Testis (tissue), 3 donors: ENCODE data around the gene ZSCAN12. TPM values are rescaled to one million over a fixed set of nuclear protein-coding genes. Genes with fewer than 3 reads are reported as not detected.
A peak's percentile ranks its signal among the peaks of the same experiment; 100 is the strongest.

ENCODE experiments used
- DNase-seq: peaks from one replicate; pipeline ENCODE4 v3.0.0-alpha.2; 2019
- H3K27ac ChIP-seq, 2 donors: fragments of 200-600 bp; sonication (generic); one replicate each; pipeline ENCODE4 v1.5.1; 2019
- H3K27me3 ChIP-seq: fragments of 200-600 bp; sonication (generic); one replicate; pipeline ENCODE4 v1.5.1; 2019
- H3K36me3 ChIP-seq: fragments of 200-600 bp; sonication (generic); one replicate; pipeline ENCODE4 v1.5.1; 2017; ENCODE audit warnings: low read depth; ENCODE audit errors: missing control alignments
- H3K4me1 ChIP-seq: fragments of 200-600 bp; sonication (generic); one replicate; pipeline ENCODE4 v1.5.1; 2019
- H3K4me3 ChIP-seq, 2 donors: fragments of 200-600 bp; sonication (generic); one replicate each; pipeline ENCODE4 v1.5.1; 2017 to 2019
- H3K9me3 ChIP-seq: fragments of 200-600 bp; sonication (generic); one replicate; pipeline ENCODE4 v1.5.1; 2017
- POLR2A ChIP-seq: fragments of 450-650 bp; IDR thresholded peaks from one replicate; pipeline ENCODE4 v1.6.1; 2017; ENCODE audit warnings: antibody characterized with exemption, mild to moderate bottlenecking, moderate library complexity
- WGBS, 2 donors: methylation state at CpG; one replicate each; pipeline ENCODE4 v1.1.5; 2018; 5-methylcytosine and 5-hydroxymethylcytosine counted together
- intact Hi-C: fragments of 100-400 bp; cut with DNase I; formaldehyde crosslinking; loops from one replicate; pipeline ENCODE4 v1.15.1; 2023; ENCODE audit warnings: low total_unique reads
- polyA plus RNA-seq: library from polyadenylated mRNA; stranded (reverse); fragments of 350-450 nt; fragmentation: Illumina TruSeq; extraction: RNeasy Lipid Tissue Mini Kit (QIAGEN cat#74804); gene quantifications from one replicate; pipeline ENCODE4 v1.2.3, GENCODE V29; 2014; ENCODE audit warnings: low read depth, low replicate concordance; ENCODE audit not compliant: insufficient read depth
- total RNA-seq, 2 donors: library from RNA; depleted of rRNA; stranded (reverse); fragments of >200 nt; gene quantifications; one replicate each; pipeline ENCODE4 v1.2.3, GENCODE V29; 2016
- TF ChIP-seq, protein P1 (sequence below), 3 experiments: fragments of 450-650 bp in 2 of 3; fragments of 200-600 bp in 1 of 3; sonication (generic) in 1 of 3; IDR thresholded peaks; one replicate each; pipeline ENCODE4 v1.5.1; 2016 to 2019; ENCODE audit warnings: antibody characterized with exemption in 3 of 3, mild to moderate bottlenecking in 2 of 3, moderate library complexity in 1 of 3

Gene ZSCAN12
- total and polyA plus RNA-seq, 3 donors from 2014 or later, result 7.0 to 12.3 (median 12.2) TPM

GRCh38 chr6:28443112-28443773, 43.7 kb upstream of the ZSCAN12 start, which contains the start of gene ZSCAN23:
ZSCAN23 (minus strand) TSS chr6:28443491; CDS start chr6:28436266, 7,225 bp downstream.
- Histone ChIP-seq H3K27ac (peak within 1 kb of the TSS in 1 of 2 donors; percentile 62), H3K27me3 (no peaks in the 10 kb centered on the region), H3K4me3 (peak within 1 kb of the TSS; percentile 70 to 71), H3K4me1 (no peaks in the 10 kb centered on the region), H3K9me3 (no peaks in the 10 kb centered on the region), H3K36me3 (no peaks in the 10 kb centered on the region)
- DNase-seq, result peak; percentile 89
- WGBS, 2 donors, result 1 to 2% methylated on average over 32 of the region's 32 CpGs
- no peak for TF ChIP-seq POLR2A
- TF ChIP-seq, protein P1, sequence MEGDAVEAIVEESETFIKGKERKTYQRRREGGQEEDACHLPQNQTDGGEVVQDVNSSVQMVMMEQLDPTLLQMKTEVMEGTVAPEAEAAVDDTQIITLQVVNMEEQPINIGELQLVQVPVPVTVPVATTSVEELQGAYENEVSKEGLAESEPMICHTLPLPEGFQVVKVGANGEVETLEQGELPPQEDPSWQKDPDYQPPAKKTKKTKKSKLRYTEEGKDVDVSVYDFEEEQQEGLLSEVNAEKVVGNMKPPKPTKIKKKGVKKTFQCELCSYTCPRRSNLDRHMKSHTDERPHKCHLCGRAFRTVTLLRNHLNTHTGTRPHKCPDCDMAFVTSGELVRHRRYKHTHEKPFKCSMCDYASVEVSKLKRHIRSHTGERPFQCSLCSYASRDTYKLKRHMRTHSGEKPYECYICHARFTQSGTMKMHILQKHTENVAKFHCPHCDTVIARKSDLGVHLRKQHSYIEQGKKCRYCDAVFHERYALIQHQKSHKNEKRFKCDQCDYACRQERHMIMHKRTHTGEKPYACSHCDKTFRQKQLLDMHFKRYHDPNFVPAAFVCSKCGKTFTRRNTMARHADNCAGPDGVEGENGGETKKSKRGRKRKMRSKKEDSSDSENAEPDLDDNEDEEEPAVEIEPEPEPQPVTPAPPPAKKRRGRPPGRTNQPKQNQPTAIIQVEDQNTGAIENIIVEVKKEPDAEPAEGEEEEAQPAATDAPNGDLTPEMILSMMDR (IDR thresholded peaks at IDR 0.05), result no peak
- intact Hi-C loops, result no loop called here

GRCh38 chr6:28442586-28442985, 43.0 kb upstream of the ZSCAN12 start:
- no peak for TF ChIP-seq POLR2A
- TF ChIP-seq, protein P1 (IDR thresholded peaks at IDR 0.05), result no peak
- Histone ChIP-seq H3K27ac (no peak overlapping the region), H3K4me1 (no peaks in the 10 kb centered on the region), H3K27me3 (no peaks in the 10 kb centered on the region), H3K36me3 (no peaks in the 10 kb centered on the region), H3K4me3 (peak overlapping the region; percentile 70 to 71), H3K9me3 (no peaks in the 10 kb centered on the region)
- 28 to 47% methylated on average over 7 of the region's 7 CpGs for WGBS, 2 donors
- intact Hi-C loops, result no loop called here
- no peak for DNase-seq

GRCh38 chr6:28436404-28436803, 36.9 kb upstream of the ZSCAN12 start:
- no peak for DNase-seq
- WGBS, 2 donors, result 95 to 96% methylated on average over 3 of the region's 3 CpGs
- H3K36me3 ChIP-seq, result no peaks in the 10 kb centered on the region
- no peak overlapping the region for H3K4me3 ChIP-seq
- no peak for TF ChIP-seq POLR2A
- TF ChIP-seq, protein P1 (IDR thresholded peaks at IDR 0.05), result no peak
- no peaks in the 10 kb centered on the region for H3K27me3 ChIP-seq
- H3K27ac ChIP-seq, result no peak overlapping the region
- no peaks in the 10 kb centered on the region for H3K9me3 ChIP-seq
- intact Hi-C loops, result no loop called here
- no peaks in the 10 kb centered on the region for H3K4me1 ChIP-seq

GRCh38 chr6:28433119-28433518, 33.6 kb upstream of the ZSCAN12 start:
- no peak for DNase-seq
- Histone ChIP-seq H3K27ac (no peak overlapping the region), H3K27me3 (no peaks in the 10 kb centered on the region), H3K9me3 (no peaks in the 10 kb centered on the region), H3K4me3 (no peak overlapping the region), H3K36me3 (no peaks in the 10 kb centered on the region), H3K4me1 (no peaks in the 10 kb centered on the region)
- intact Hi-C loops, result no loop called here
- TF ChIP-seq POLR2A, result no peak
- TF ChIP-seq, protein P1 (IDR thresholded peaks at IDR 0.05), result no peak

DNA sequence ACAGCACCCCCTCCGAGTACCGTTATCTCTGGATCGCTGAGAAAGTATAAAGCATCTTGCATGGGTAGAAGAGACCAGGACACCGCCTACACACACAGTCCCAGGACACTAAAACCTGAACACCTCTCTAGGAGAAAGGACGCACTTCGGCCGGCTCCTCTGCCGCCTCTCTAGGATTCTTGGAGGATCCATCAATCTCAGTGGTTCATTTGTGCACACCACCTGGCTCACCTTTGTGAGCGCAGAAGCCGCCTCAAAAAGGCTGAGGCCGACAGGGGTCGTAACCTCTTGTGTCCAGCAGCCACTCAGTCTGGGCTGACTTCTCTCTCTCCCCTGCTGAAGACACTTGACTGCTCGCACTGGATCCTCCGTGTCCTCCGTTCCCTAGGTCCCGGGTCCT, 30.2 kb upstream of the ZSCAN12 start:
- WGBS, 2 donors, result 66 to 70% methylated on average over 16 of the region's 16 CpGs
- intact Hi-C loops, result no loop called here

More for the DNA sequence above, 30.2 kb upstream of the ZSCAN12 start:
- Histone ChIP-seq H3K9me3 (no peaks in the 10 kb centered on the region), H3K4me3 (peak overlapping the region; percentile 5 to 38), H3K27me3 (no peaks in the 10 kb centered on the region), H3K36me3 (no peaks in the 10 kb centered on the region), H3K27ac (no peak overlapping the region), H3K4me1 (no peaks in the 10 kb centered on the region)
- no peak for TF ChIP-seq POLR2A
- TF ChIP-seq, protein P1 (IDR thresholded peaks at IDR 0.05), result no peak
- peak; percentile 48 for DNase-seq
